Hepatocyte (in vitro differentiated cells): Measurements from ENCODE around the gene PLEKHD1. TPM values are rescaled to one million over a fixed set of nuclear protein-coding genes. Genes with fewer than 3 reads are reported as not detected.
A peak's percentile ranks its signal among the peaks of the same experiment; 100 is the strongest.

Source experiments
- DNase-seq: peaks from one replicate; pipeline ENCODE4 v3.0.0-alpha.2; 2016; ENCODE audit warnings: low spot score
- H2AFZ ChIP-seq: fragments of 200-600 bp; sonication (generic); 2 replicates; pipeline ENCODE4 v1.6.0; 2016; ENCODE audit warnings: antibody characterized with exemption, mild to moderate bottlenecking
- H3K27ac ChIP-seq: fragments of 200-600 bp; sonication (generic); 2 replicates; pipeline ENCODE4 v1.5.1; 2016; ENCODE audit warnings: mild to moderate bottlenecking
- H3K27me3 ChIP-seq: fragments of 200-600 bp; sonication (generic); 2 replicates; pipeline ENCODE4 v1.6.1; 2016
- H3K36me3 ChIP-seq: fragments of 200-600 bp; sonication (generic); replicated peaks from 2 replicates; pipeline ENCODE4 v1.5.1; 2016; ENCODE audit warnings: low read depth; ENCODE audit not compliant: insufficient read depth
- H3K4me1 ChIP-seq: fragments of 200-600 bp; sonication (generic); 2 replicates; pipeline ENCODE4 v1.5.1; 2016; ENCODE audit warnings: mild to moderate bottlenecking, moderate library complexity; ENCODE audit not compliant: insufficient read depth
- H3K4me2 ChIP-seq: fragments of 200-600 bp; sonication (generic); 2 replicates; pipeline ENCODE4 v1.6.0; 2016
- H3K4me3 ChIP-seq: fragments of 200-600 bp; sonication (generic); 2 replicates; pipeline ENCODE4 v1.5.1; 2016; ENCODE audit warnings: mild to moderate bottlenecking
- H3K79me2 ChIP-seq: fragments of 200-600 bp; sonication (generic); 2 replicates; pipeline ENCODE4 v1.6.0; 2017; ENCODE audit warnings: mild to moderate bottlenecking
- H3K9me2 ChIP-seq: fragments of 200-600 bp; sonication (generic); replicated peaks from 2 replicates; pipeline ENCODE4 v1.6.0; 2017; ENCODE audit warnings: mild to moderate bottlenecking; ENCODE audit not compliant: insufficient read depth
- H3K9me3 ChIP-seq: fragments of 200-600 bp; sonication (generic); 2 replicates; pipeline ENCODE4 v1.5.1; 2016; ENCODE audit warnings: low read depth, mild to moderate bottlenecking
- H4K20me1 ChIP-seq: fragments of 200-600 bp; sonication (generic); 2 replicates; pipeline ENCODE4 v1.6.0; 2016; ENCODE audit warnings: mild to moderate bottlenecking; ENCODE audit not compliant: insufficient read depth, poor library complexity, severe bottlenecking
- EZH2 ChIP-seq: fragments of 200-600 bp; sonication (generic); IDR thresholded peaks from 2 replicates; pipeline ENCODE4 v1.6.1; 2016; ENCODE audit warnings: antibody characterized with exemption, mild to moderate bottlenecking, borderline replicate concordance
- EZH2phosphoT487 ChIP-seq: fragments of 200-600 bp; sonication (generic); IDR thresholded peaks from one replicate; pipeline ENCODE4 v1.6.1; 2018; ENCODE audit warnings: antibody characterized with exemption, mild to moderate bottlenecking, low read depth, moderate library complexity; ENCODE audit not compliant: unreplicated experiment, severe bottlenecking
- WGBS: methylation state at CpG from one replicate; pipeline ENCODE4 v1.1.6; 2016; ENCODE audit warnings: low lambda C conversion rate; ENCODE audit errors: missing lambda C conversion rate; 5-methylcytosine and 5-hydroxymethylcytosine counted together
- polyA plus RNA-seq: library from polyadenylated mRNA; unstranded; fragments of >200 nt; fragmentation: Nextera tagmentation; extraction: Ambion mirVana; gene quantifications from 2 replicates; pipeline ENCODE4 v1.2.1, GENCODE V29; 2016
- total RNA-seq: library from RNA; depleted of rRNA; stranded (reverse); fragments of >200 nt; gene quantifications from 2 replicates; pipeline ENCODE4 v1.2.3, GENCODE V29; 2014
- TF ChIP-seq, protein P1 (sequence below): fragments of 200-600 bp; sonication (generic); IDR thresholded peaks from 2 replicates; pipeline ENCODE4 v1.5.1; 2016; ENCODE audit warnings: antibody characterized with exemption, mild to moderate bottlenecking; ENCODE audit not compliant: poor library complexity

PLEKHD1 gene
- total and polyA plus RNA-seq, 2 experiments from 2014 or later = not detected

DNA sequence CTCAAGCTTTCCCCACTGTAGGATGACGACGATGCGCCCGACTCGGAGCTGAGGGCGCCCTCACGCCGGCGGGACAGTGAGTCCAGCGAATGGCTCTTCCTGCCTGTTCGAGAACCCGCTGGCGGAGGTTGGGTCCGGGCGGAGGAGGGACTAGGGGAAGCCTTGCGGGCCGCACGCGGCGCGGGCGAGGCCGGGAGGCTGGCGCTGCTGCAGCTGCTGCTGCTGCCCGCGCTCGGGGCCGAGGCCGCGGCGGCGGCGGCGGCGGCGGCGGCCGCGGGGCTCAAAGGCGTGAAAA, 88.3 kb downstream of the PLEKHD1 start:
- no peak for TF ChIP-seq EZH2phosphoT487
- no peak for TF ChIP-seq EZH2
- TF ChIP-seq, protein P1, sequence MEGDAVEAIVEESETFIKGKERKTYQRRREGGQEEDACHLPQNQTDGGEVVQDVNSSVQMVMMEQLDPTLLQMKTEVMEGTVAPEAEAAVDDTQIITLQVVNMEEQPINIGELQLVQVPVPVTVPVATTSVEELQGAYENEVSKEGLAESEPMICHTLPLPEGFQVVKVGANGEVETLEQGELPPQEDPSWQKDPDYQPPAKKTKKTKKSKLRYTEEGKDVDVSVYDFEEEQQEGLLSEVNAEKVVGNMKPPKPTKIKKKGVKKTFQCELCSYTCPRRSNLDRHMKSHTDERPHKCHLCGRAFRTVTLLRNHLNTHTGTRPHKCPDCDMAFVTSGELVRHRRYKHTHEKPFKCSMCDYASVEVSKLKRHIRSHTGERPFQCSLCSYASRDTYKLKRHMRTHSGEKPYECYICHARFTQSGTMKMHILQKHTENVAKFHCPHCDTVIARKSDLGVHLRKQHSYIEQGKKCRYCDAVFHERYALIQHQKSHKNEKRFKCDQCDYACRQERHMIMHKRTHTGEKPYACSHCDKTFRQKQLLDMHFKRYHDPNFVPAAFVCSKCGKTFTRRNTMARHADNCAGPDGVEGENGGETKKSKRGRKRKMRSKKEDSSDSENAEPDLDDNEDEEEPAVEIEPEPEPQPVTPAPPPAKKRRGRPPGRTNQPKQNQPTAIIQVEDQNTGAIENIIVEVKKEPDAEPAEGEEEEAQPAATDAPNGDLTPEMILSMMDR = no peak
- WGBS = 100% methylated on average over 5 of the region's 40 CpGs
- H3K27ac ChIP-seq = no peak overlapping the region
- H4K20me1 ChIP-seq = no peaks in the 10 kb centered on the region
- no peaks in the 10 kb centered on the region for H3K36me3 ChIP-seq
- H3K4me2 ChIP-seq = no peak overlapping the region
- no peak for DNase-seq
- peaks cover 6% of the 10 kb centered on the region for H3K4me1 ChIP-seq
- peaks cover 62% of the 10 kb centered on the region for H3K27me3 ChIP-seq
- no peak overlapping the region for H2AFZ ChIP-seq
- no peaks in the 10 kb centered on the region for H3K9me2 ChIP-seq
- no peak overlapping the region for H3K4me3 ChIP-seq
- H3K9me3 ChIP-seq = no peaks in the 10 kb centered on the region
- H3K79me2 ChIP-seq = no peaks in the 10 kb centered on the region

DNA sequence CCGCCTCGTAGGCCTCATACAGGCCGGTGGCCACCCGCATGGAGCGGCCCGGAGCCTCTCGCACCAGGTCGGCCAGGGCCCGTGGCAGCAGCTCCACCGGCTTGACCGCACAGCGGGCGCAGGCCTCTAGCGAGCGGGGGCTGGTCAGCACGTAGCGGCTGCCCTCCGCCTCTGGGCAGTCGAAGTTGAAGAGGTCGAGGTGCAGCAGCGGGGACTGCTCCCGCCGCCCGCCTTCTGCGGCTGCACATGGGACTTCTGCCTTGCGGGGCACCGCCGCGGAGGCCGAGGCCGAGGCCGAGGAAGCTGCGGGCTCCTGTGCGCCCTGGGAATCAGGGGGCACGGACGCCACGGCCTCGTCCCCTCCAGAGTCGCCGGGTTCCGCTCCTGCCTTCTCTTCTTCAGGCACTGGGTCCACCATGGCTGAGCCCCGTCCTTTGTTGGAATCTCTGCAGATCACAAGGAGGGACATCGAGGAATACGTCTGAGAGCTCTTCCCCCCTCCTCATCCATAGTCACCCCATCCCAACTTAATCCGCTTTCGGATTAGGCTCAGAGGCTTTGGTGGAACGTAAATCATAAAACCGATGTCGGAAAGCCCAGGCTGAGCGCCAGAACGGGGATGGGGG, 88.8 kb downstream of the PLEKHD1 start:
- no peak overlapping the region for H3K4me3 ChIP-seq
- peak overlapping the region; percentile 84 for H3K4me2 ChIP-seq
- no peaks in the 10 kb centered on the region for H3K9me3 ChIP-seq
- H3K27ac ChIP-seq = no peak overlapping the region
- no peak for DNase-seq
- H2AFZ ChIP-seq = no peak overlapping the region
- peaks cover 57% of the 10 kb centered on the region for H3K27me3 ChIP-seq
- H4K20me1 ChIP-seq = no peaks in the 10 kb centered on the region
- 83% methylated on average over 47 of the region's 51 CpGs for WGBS
- no peaks in the 10 kb centered on the region for H3K9me2 ChIP-seq
- TF ChIP-seq, protein P1 = no peak
- TF ChIP-seq EZH2phosphoT487 (no peak), EZH2 (no peak)
- no peaks in the 10 kb centered on the region for H3K79me2 ChIP-seq
- peaks cover 6% of the 10 kb centered on the region for H3K4me1 ChIP-seq
- no peaks in the 10 kb centered on the region for H3K36me3 ChIP-seq

DNA sequence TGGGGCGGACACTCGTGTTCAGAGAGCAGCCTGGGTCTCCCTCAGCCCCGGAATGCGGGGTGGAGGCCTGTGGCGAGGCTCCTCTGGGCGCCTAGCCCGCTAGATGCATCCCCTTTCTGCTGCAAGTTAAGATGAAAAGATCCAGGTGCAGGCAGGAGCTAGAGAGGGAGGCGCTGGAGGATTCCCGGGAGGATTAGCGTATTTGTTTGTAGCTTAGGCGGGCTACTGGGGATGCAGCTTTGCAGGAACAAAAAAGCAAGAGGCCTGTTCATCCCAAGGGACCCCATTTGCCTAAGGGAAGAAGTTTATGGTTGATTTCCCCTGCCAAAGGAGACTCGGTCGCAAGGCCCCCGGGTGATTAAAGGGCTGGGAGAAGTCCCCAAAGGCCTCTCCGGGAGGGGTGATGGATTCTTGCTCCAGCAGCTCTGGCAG, 89.3 kb downstream of the PLEKHD1 start:
- no peaks in the 10 kb centered on the region for H3K79me2 ChIP-seq
- H2AFZ ChIP-seq = no peak overlapping the region
- no peaks in the 10 kb centered on the region for H3K9me3 ChIP-seq
- peak; percentile 20 for DNase-seq
- H3K36me3 ChIP-seq = no peaks in the 10 kb centered on the region
- no peaks in the 10 kb centered on the region for H4K20me1 ChIP-seq
- H3K4me2 ChIP-seq = peak overlapping the region; percentile 84
- 5% methylated on average over 15 of the region's 15 CpGs for WGBS
- H3K27me3 ChIP-seq = peaks cover 52% of the 10 kb centered on the region
- no peaks in the 10 kb centered on the region for H3K9me2 ChIP-seq
- no peak overlapping the region for H3K4me3 ChIP-seq
- TF ChIP-seq EZH2 (peak; percentile 33), EZH2phosphoT487 (no peak)
- no peak overlapping the region for H3K27ac ChIP-seq
- H3K4me1 ChIP-seq = peaks cover 6% of the 10 kb centered on the region

DNA sequence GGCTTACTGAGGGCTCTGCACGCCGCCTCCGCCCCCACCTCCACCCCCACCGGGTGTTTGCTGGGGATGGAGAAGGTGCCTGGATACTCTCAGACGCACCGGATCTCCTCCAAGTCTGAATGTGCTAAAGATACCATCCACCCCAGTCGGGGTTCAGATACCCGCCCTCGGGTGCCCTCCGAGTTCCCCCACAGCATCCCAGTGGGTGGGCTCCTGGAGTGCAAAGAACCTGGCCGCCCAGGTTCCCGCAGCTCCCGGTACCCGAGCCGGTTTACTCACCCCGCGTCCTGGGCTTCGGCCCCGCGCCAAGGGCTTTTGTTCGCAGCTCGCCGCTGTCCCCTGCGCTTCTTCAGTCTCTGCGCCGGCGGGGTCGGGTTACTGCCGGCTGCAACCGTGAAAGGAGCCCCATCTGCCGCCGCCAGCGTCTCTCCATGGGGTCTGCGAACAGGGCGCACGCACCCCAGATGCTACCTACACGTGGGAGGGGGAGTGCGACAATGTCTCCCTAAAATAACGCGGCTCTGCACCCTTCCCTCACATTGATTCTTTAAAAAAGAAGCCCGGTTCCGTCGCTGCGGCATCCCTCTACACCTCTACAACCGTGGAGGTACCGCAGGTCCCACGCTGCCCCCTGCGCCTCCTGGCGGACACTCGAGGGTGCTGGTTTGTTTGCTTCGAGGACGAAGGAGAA, 89.9 kb downstream of the PLEKHD1 start, which contains the start of gene CCDC177:
TSS of gene CCDC177 (minus strand) at position 609 of the 691 bp plus-strand sequence. CDS start 1,249 bp downstream, outside the sequence.
- Histone ChIP-seq H3K79me2 (no peaks in the 10 kb centered on the region), H3K4me3 (no peak within 1 kb of the TSS), H3K9me3 (no peaks in the 10 kb centered on the region), H2AFZ (no peak within 1 kb of the TSS), H3K4me1 (peaks cover 9% of the 10 kb centered on the region), H3K36me3 (no peaks in the 10 kb centered on the region), H3K27me3 (peaks cover 47% of the 10 kb centered on the region), H3K4me2 (peak within 1 kb of the TSS; percentile 84), H3K27ac (no peak within 1 kb of the TSS), H3K9me2 (no peaks in the 10 kb centered on the region), H4K20me1 (no peaks in the 10 kb centered on the region)
- peak; percentile 82 for DNase-seq
- WGBS = under 1% methylated on average over 52 of the region's 52 CpGs
- TF ChIP-seq, protein P1 = peak; percentile 98
- TF ChIP-seq EZH2 (peak; percentile 28), EZH2phosphoT487 (no peak)
